Heart left ventricle (tissue), 13 donors: ENCODE measurements around the gene TBC1D12.

Source experiments
- CTCF ChIP-seq, 12 donors: fragments of 200-600 bp; sonication (generic) in 4 of 12; IDR thresholded peaks; one replicate each; pipeline versions ENCODE4 v1.5.0 to v1.8.0; 2018 to 2022; ENCODE audit warnings: antibody characterized with exemption in 12 of 12, mild to moderate bottlenecking in 5 of 12
- POLR2A ChIP-seq, 2 donors: fragments of 450-650 bp; IDR thresholded peaks; one replicate each; pipeline ENCODE4 v1.6.1; 2017; ENCODE audit warnings: antibody characterized with exemption in 2 of 2, mild to moderate bottlenecking in 2 of 2, moderate library complexity in 2 of 2
- donor health status: ischemic (EF 13 %, LVEDD 7.1; RV severe dilation, severe dysfunction).
- donor health status: DM: no; HTN: yes; CAD: no.
- donor health status: DM: no; HTN: no; CAD: no.
- donor health status: ischemic (EF 25% LVEDD 6.9; RV normal size, moderate dysfunction).
- donor health status: ischemic (EF 25% LVEDD 5.7; RV mildly dilated, moderate dysfunction).
- donor health status: ischemic (EF 35%, LVEDD 5.7; RV mildly dilated, moderate dysfunction).
- donor health status: nonischemic (EF 11% LVEDD 7.7; RV severe dilation, severe dysfunction).
- donor health status: DM: yes; HTN: yes; CAD: no.
- donor health status: PGD.
- donor health status: ischemic (EF 29% LVEDD 5.4; RV normal size, mild dysfunction).
- donor health status: nonischemic (EF 23%, LVEDD 6.1; RV moderate dilation, normal function).

GRCh38 chr10:94383530-94383929 is 18.8 kb upstream of the TBC1D12 start:
- TF ChIP-seq POLR2A (IDR thresholded peaks at IDR 0.05) (no peak), CTCF (IDR thresholded peaks at IDR 0.05) (no peak)
